K562 (cell line): ENCODE measurements around the gene TRIM13. TPM values are rescaled to one million over a fixed set of nuclear protein-coding genes. Genes with fewer than 3 reads are reported as not detected.
A peak's percentile ranks its signal among the peaks of the same experiment; 100 is the strongest.
"Not testable (repeated sequence)": the region's sequence is repeated elsewhere in the genome, so short reads cannot be mapped to it uniquely, and the experiment has no call there.

ENCODE experiments used
- ATAC-seq: fragments of 200-7000 bp; cut with Tn5 transposase; 3 replicates; pipeline ENCODE4 v1.9.1; 2020; ENCODE audit warnings: moderate library complexity
- BruUV-seq: library from RNA; stranded (reverse); fragments of 400-500 nt; replicated peaks from 2 replicates; lab custom pipeline; 2021; lab: Mats Ljungman, UMichigan
- CTCF ChIA-PET: fragments of 300-600 bp; formaldehyde crosslinking; extraction: SDS; loops from one replicate; lab custom pipeline; 2021; ENCODE audit warnings: low intra/inter-chr PET ratio; lab: Yijun Ruan, JAX
- POLR2A ChIA-PET: fragments of 300-600, 350-650 bp; sonication (Branson Sonifier 250); formaldehyde crosslinking; extraction: SDS; loops from one replicate; lab custom pipeline; 2021; ENCODE audit warnings: antibody characterized with exemption, inconsistent platforms; lab: Yijun Ruan, JAX
- DNase-seq, 4 experiments: peaks; one replicate each; pipeline versions ENCODE4 v3.0.0 to v3.0.0-alpha.2; 2011 to 2018; ENCODE audit warnings: low spot score in 3 of 4, mixed read lengths in 3 of 4; ENCODE audit errors: extremely low read depth in 1 of 4
- FAIRE-seq: peaks from 2 replicates; lab custom pipeline; 2011; peaks lifted over from hg19 to GRCh38; lab: Jason Lieb, UNC
- H2AFZ ChIP-seq: 2 replicates; pipeline ENCODE4 v1.6.0; 2011; ENCODE audit warnings: low read depth, low read length, control low read depth, inconsistent platforms
- H3K27ac ChIP-seq: fragments of 200-600 bp; 3 replicates; pipeline ENCODE4 v1.8.0; 2011; ENCODE audit warnings: low read depth, mild to moderate bottlenecking, control low read depth, inconsistent platforms, low read length, moderate library complexity, mixed read lengths; ENCODE audit errors: extremely low read depth
- H3K27me3 ChIP-seq, 2 experiments: fragments of 300-600 bp in 1 of 2; 2 replicates in 1 of 2; 3 replicates in 1 of 2; pipeline versions ENCODE4 v1.6.0 to v1.8.0; 2011; ENCODE audit warnings: inconsistent platforms in 2 of 2, low read length in 2 of 2, mild to moderate bottlenecking in 1 of 2, mixed read lengths in 1 of 2, moderate library complexity in 1 of 2; ENCODE audit not compliant: control insufficient read depth in 2 of 2, insufficient read depth in 2 of 2
- H3K36me3 ChIP-seq: fragments of 300-600 bp; 3 replicates; pipeline ENCODE4 v1.8.0; 2011; ENCODE audit warnings: mild to moderate bottlenecking, low read length, inconsistent platforms; ENCODE audit not compliant: control insufficient read depth, insufficient read depth
- H3K4me1 ChIP-seq, 2 experiments: fragments of 200-600 bp in 1 of 2; replicated peaks in 1 of 2; 2 replicates in 1 of 2; 3 replicates in 1 of 2; pipeline versions ENCODE4 v1.5.1 to v1.8.0; 2011; ENCODE audit warnings: inconsistent platforms in 2 of 2, low read length in 2 of 2, mild to moderate bottlenecking in 1 of 2, mixed read lengths in 1 of 2, moderate library complexity in 1 of 2; ENCODE audit not compliant: control insufficient read depth in 2 of 2, insufficient read depth in 2 of 2
- H3K4me2 ChIP-seq: 2 replicates; pipeline ENCODE4 v1.6.1; 2011; ENCODE audit warnings: low read length, control low read depth, inconsistent platforms, mixed read lengths; ENCODE audit not compliant: insufficient read depth
- H3K4me3 ChIP-seq: fragments of 200-600 bp; sonication (generic), shearing (Covaris generic); 2 replicates; pipeline ENCODE4 v1.5.1; 2016; ENCODE audit warnings: control low read depth, inconsistent platforms
- H3K79me2 ChIP-seq: fragments of 200-600 bp; 3 replicates; pipeline ENCODE4 v1.8.0; 2011; ENCODE audit warnings: low read length, inconsistent platforms; ENCODE audit not compliant: control insufficient read depth, insufficient read depth
- H3K9ac ChIP-seq, 2 experiments: 2 replicates each; pipeline versions ENCODE4 v1.6.0 to v1.6.1; 2011; ENCODE audit warnings: low read depth in 2 of 2, low read length in 2 of 2, control low read depth in 1 of 2, inconsistent platforms in 1 of 2, mild to moderate bottlenecking in 1 of 2, mixed read lengths in 1 of 2; ENCODE audit not compliant: insufficient read depth in 1 of 2
- H3K9me1 ChIP-seq: one replicate; pipeline ENCODE4 v1.6.0; 2011; ENCODE audit warnings: inconsistent platforms, mild to moderate bottlenecking, low read length, moderate library complexity; ENCODE audit not compliant: control insufficient read depth, insufficient read depth
- H3K9me3 ChIP-seq: replicated peaks from 2 replicates; pipeline ENCODE4 v1.5.1; 2011; ENCODE audit warnings: low read depth, low read length, inconsistent platforms; ENCODE audit not compliant: control insufficient read depth, insufficient read depth
- H4K20me1 ChIP-seq: replicated peaks from 2 replicates; pipeline ENCODE4 v1.6.1; 2011; ENCODE audit warnings: low read length, inconsistent platforms, mixed read lengths; ENCODE audit not compliant: control insufficient read depth, insufficient read depth
- ATF4 ChIP-seq: fragments of 450-650 bp; formaldehyde crosslinking; IDR thresholded peaks from 2 replicates; pipeline ENCODE4 v1.4.0; 2022; ENCODE audit warnings: mild to moderate bottlenecking, moderate library complexity
- MTA1 ChIP-seq: fragments of 450-650 bp; IDR thresholded peaks from 2 replicates; pipeline ENCODE4 v1.6.1; 2017; ENCODE audit warnings: borderline replicate concordance
- NCOR1 ChIP-seq: fragments of 450-650 bp; IDR thresholded peaks from 2 replicates; pipeline ENCODE4 v1.6.1; 2016; ENCODE audit warnings: mild to moderate bottlenecking, moderate library complexity
- NR4A1 ChIP-seq, 2 experiments: fragments of 250-450 bp in 1 of 2; fragments of 450-650 bp in 1 of 2; sonication (Bioruptor Pico) in 1 of 2; IDR thresholded peaks; 2 replicates each; pipeline versions ENCODE4 v1.4.0 to v1.6.1; 2016 to 2020; ENCODE audit warnings: mild to moderate bottlenecking in 2 of 2, missing compliant biosample characterization in 1 of 2, missing genetic modification characterization in 1 of 2, moderate library complexity in 1 of 2
- RREB1 ChIP-seq: fragments of 250-450 bp; sonication (Bioruptor Pico); IDR thresholded peaks from 2 replicates; pipeline ENCODE4 v1.4.0; 2020
- ZNF140 ChIP-seq: fragments of 250-450 bp; sonication (Bioruptor Pico); IDR thresholded peaks from 2 replicates; pipeline ENCODE4 v1.8.0; 2021; ENCODE audit warnings: moderate library complexity, mild to moderate bottlenecking, inconsistent platforms
- whole genome bisulfite sequencing: fragments of 100-300 bp; shearing (Covaris generic); methylation state at CpG from one replicate; pipeline ENCODE4 v1.1.6; 2016; ENCODE audit warnings: low coverage, mixed read lengths; ENCODE audit not compliant: insufficient coverage; ENCODE audit errors: missing lambda C conversion rate; 5-methylcytosine and 5-hydroxymethylcytosine counted together
- in situ Hi-C: fragments of 300-500 bp; cut with MboI; formaldehyde crosslinking; loops from 4 replicates; pipeline ENCODE4 v1.15.0; 2018; ENCODE audit warnings: inconsistent platforms, mixed read lengths
- intact Hi-C: fragments of 100-400 bp; cut with micrococcal nuclease; formaldehyde crosslinking; loops from 2 replicates; pipeline ENCODE4 v1.14.2; 2022
- polyA plus RNA-seq, 8 experiments: library from polyadenylated mRNA; depleted of rRNA in 4 of 8; stranded (reverse) in 5 of 8; unstranded in 3 of 8; fragments of >200 nt; fragmentation: Nextera tagmentation in 2 of 8; fragmentation: Illumina TruSeq in 1 of 8; extraction: Ambion mirVana in 2 of 8; extraction: Trizol in 1 of 8; gene quantifications; 2 replicates each; pipeline versions ENCODE4 v1.2.1 to v1.2.3, GENCODE V29; 2011 to 2014; ENCODE audit warnings: inconsistent platforms in 1 of 8, missing spikeins in 1 of 8
- total RNA-seq, 7 experiments: library from RNA; depleted of rRNA in 6 of 7; stranded (reverse); fragments of >200 nt in 6 of 7; fragmentation: Illumina TruSeq in 2 of 7; extraction: Trizol in 2 of 7; gene quantifications; 2 replicates each; pipeline versions ENCODE4 v1.2.1 to v1.2.3, GENCODE V29; 2011 to 2021; ENCODE audit warnings: low replicate concordance in 1 of 7
- TF ChIP-seq, protein P1 (sequence below): fragments of 450-650 bp; formaldehyde crosslinking; IDR thresholded peaks from 2 replicates; pipeline ENCODE4 v1.4.0; 2022; ENCODE audit warnings: missing genetic modification characterization
- TF ChIP-seq, protein P2 (sequence below), 3 experiments: IDR thresholded peaks in 2 of 3; conservative IDR thresholded peaks in 1 of 3; 2 replicates each; pipeline ENCODE4 v1.5.1; 2011 to 2012; ENCODE audit warnings: low read length in 3 of 3, mild to moderate bottlenecking in 3 of 3, control low read depth in 2 of 3, improper control_type of control experiment in 1 of 3, inconsistent platforms in 1 of 3, low read depth in 1 of 3, mixed read lengths in 1 of 3, moderate library complexity in 1 of 3; ENCODE audit not compliant: insufficient read depth in 2 of 3

The TRIM13 gene
- total and polyA plus RNA-seq, 9 of the 15 experiments (the other 6 are each of a cell fraction or from before 2014, with no cell fraction given): 12.1 to 30.6 (median 17.8) TPM

DNA sequence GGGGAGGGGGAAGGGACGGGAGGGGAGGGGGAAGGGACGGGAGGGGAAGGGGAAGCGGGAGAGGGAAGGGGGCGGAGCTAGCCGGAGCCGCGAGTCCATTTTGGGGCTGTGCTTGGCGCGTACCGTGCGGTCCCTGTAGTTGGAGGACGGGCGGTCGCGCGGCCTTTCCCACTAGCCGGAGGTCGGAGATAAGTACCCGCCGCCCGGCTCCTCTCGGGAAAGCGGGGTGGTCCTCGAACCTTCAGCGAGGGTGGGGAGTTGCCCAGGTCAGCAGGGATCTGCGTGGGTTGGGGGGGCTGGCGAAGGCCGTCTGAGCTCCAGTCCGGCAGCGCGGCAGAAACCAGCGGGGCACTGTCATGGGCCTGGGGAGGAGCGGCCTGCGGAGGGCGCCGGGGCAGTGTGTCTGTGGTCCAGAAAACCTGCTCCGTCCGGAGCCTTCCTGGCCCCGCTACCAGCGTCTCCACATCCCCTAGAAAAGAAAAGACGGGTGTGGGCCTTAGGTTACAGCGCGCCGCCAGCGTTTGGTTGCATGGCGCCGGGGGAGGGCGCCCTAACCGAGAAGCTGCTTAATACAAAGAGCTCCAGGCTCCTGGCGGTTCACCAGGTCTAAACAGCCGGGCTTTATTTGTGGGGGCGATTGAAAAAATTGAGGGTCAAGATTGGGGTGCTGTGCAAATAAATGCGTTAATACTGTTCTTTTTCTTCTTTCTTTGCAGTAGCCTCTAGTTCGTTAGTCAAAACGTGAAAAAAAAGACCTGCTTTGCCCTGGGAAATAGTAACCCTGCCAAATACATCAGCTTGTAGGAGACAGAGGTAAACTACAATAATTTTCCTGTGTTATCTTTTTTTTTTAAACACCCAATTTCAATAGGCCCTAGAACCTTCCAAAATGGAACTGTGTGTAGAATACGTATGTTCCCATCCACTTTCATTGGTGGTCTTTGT, at the start of gene TRIM13 (continued):
- TF ChIP-seq RREB1: peak; percentile 26; the same call in 1 of the 2 replicates
- TF ChIP-seq MTA1: no peak
- TF ChIP-seq, protein P1, sequence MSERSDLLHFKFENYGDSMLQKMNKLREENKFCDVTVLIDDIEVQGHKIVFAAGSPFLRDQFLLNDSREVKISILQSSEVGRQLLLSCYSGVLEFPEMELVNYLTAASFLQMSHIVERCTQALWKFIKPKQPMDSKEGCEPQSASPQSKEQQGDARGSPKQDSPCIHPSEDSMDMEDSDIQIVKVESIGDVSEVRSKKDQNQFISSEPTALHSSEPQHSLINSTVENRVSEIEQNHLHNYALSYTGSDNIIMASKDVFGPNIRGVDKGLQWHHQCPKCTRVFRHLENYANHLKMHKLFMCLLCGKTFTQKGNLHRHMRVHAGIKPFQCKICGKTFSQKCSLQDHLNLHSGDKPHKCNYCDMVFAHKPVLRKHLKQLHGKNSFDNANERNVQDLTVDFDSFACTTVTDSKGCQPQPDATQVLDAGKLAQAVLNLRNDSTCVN: no peak
- TF ChIP-seq ZNF140 (CRISPR knock-in tag): no peak
- TF ChIP-seq ATF4 (CRISPR knock-in tag): 0 out of 2 replicates have a peak, but pooled peaks have one; percentile 22
- no peak for TF ChIP-seq NCOR1
- no peak for TF ChIP-seq NR4A1 (CRISPR knock-in tag; IDR thresholded peaks at IDR 0.05)
- no peak for TF ChIP-seq NR4A1 (tag; IDR thresholded peaks at IDR 0.05)
- TF ChIP-seq, protein P2, sequence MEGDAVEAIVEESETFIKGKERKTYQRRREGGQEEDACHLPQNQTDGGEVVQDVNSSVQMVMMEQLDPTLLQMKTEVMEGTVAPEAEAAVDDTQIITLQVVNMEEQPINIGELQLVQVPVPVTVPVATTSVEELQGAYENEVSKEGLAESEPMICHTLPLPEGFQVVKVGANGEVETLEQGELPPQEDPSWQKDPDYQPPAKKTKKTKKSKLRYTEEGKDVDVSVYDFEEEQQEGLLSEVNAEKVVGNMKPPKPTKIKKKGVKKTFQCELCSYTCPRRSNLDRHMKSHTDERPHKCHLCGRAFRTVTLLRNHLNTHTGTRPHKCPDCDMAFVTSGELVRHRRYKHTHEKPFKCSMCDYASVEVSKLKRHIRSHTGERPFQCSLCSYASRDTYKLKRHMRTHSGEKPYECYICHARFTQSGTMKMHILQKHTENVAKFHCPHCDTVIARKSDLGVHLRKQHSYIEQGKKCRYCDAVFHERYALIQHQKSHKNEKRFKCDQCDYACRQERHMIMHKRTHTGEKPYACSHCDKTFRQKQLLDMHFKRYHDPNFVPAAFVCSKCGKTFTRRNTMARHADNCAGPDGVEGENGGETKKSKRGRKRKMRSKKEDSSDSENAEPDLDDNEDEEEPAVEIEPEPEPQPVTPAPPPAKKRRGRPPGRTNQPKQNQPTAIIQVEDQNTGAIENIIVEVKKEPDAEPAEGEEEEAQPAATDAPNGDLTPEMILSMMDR (IDR thresholded peaks at IDR 0.05 in 2 of 3, conservative IDR thresholded peaks at IDR 0.05 in 1 of 3; ENCODE audit: insufficient read depth in 2 of 3, low read depth in 1 of 3, low read length in 3 of 3): peak; percentile 78 to 93 (median 79)
- TF ChIP-seq, all 486 proteins: peak for 92

GRCh38 chr13:49948777-49949270, 48.0 kb upstream of the TRIM13 start:
- H3K4me1 ChIP-seq, H3K79me2 ChIP-seq, FAIRE-seq, H3K27ac ChIP-seq, H3K9me1 ChIP-seq, ATAC-seq, H3K4me3 ChIP-seq, H3K36me3 ChIP-seq, BruUV-seq, H4K20me1 ChIP-seq, H3K9ac ChIP-seq, H3K4me2 ChIP-seq, DNase-seq, POLR2A ChIA-PET, H3K9me3 ChIP-seq, intact Hi-C loops, in situ Hi-C loops, H3K27me3 ChIP-seq, H2AFZ ChIP-seq: not testable (repeated sequence)
- 2% methylated on average over 5 of the region's 6 CpGs for WGBS
- CTCF ChIA-PET: interaction anchor here (0.6 kb wide), 1 partner anchor 8 kb away, joined by 3 read pairs; no protein-coding TSS in a partner anchor
